Activated naive CD4-positive, alpha-beta T cell treated with anti-CD3 and anti-CD28 coated beads, Interleukin-2, amount 10 ng/mL, durations not matched to agents 7 days and 5 days (primary cell): ENCODE data around the gene PLEKHO1.
"Not testable (repeated sequence)": the region's sequence is repeated elsewhere in the genome, so short reads cannot be mapped to it uniquely, and the experiment has no call there.

Source experiments
- CTCF ChIA-PET: fragments of 350-600 bp; sonication (Branson Sonifier 250); formaldehyde crosslinking; loops from one replicate; lab custom pipeline; 2021; ENCODE audit warnings: antibody characterized with exemption; lab: Charles Lee
- DNase-seq: peaks from one replicate; pipeline ENCODE4 v3.0.0-alpha.2; 2020
- H3K27ac Mint-ChIP-seq: one replicate; pipeline ENCODE4 v1.8.0; 2021; ENCODE audit warnings: mild to moderate bottlenecking, moderate library complexity, mixed read lengths
- H3K27me3 Mint-ChIP-seq: one replicate; pipeline ENCODE4 v1.8.0; 2021; ENCODE audit warnings: mild to moderate bottlenecking, mixed read lengths
- H3K36me3 Mint-ChIP-seq: one replicate; pipeline ENCODE4 v1.8.0; 2021; ENCODE audit warnings: mixed read lengths
- H3K4me1 Mint-ChIP-seq: one replicate; pipeline ENCODE4 v1.8.0; 2021; ENCODE audit warnings: mixed read lengths
- H3K4me3 Mint-ChIP-seq: one replicate; pipeline ENCODE4 v1.8.0; 2021; ENCODE audit warnings: mild to moderate bottlenecking, moderate library complexity, mixed read lengths
- H3K9me3 Mint-ChIP-seq: one replicate; pipeline ENCODE4 v1.8.0; 2021; ENCODE audit warnings: mixed read lengths

PLEKHO1 gene

DNA sequence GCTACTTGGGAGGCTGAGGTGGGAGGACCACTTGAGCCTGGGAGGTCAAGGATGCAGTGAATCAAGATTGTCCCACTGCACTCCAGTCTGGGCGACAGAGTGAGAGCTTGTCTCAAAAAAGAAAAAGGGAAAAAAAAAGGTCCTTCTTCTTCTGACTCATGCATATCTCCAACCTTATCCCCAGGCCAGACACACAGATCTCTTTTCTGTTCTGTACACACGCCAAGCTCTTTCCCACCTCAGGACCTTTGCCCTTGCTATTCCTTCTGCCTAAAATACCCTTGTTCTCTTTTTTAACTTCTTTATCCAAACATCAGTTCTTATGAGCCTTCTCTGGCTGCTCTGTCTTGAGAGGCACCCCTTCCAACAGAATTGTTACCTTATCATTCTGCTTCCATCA, 22.1 kb downstream of the PLEKHO1 start:
- Mint-ChIP-seq H3K4me3 (no peak overlapping the region), H3K9me3 (no peaks in the 10 kb centered on the region), H3K36me3 (no peaks in the 10 kb centered on the region), H3K4me1 (no peaks in the 10 kb centered on the region), H3K27me3 (peaks cover under 1% of the 10 kb centered on the region), H3K27ac (no peak overlapping the region)
- CTCF ChIA-PET, result interaction anchor here (1.2 to 2.1 kb wide), 2 partner anchors 15 to 57 kb away, joined by 3 to 11 read pairs; no protein-coding TSS in a partner anchor
- no peak for DNase-seq

DNA sequence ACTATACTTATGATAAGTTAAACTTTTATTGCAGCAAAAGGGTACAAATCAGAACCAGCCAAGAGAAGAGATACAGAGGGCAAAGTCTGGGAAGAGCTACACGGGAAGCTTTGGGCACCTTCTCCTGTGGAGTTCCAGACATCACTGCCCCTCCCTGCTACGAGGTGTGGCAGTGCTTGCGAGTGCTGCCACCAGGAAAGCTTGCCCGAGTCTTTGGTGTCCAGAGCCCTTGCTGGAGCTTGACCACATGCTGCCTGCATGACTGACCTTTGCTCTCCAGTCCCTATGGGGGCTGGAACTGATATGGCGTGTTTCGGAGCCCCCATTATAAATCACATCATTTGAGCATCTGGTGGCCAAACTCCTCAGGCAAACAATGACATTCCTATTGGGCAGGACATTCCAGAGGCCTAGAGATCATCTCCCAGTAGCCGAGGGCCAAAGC, 23.4 kb downstream of the PLEKHO1 start:
- no peak overlapping the region for H3K4me3 Mint-ChIP-seq
- no peaks in the 10 kb centered on the region for H3K36me3 Mint-ChIP-seq
- H3K27ac Mint-ChIP-seq, result no peak overlapping the region
- H3K4me1 Mint-ChIP-seq, result no peaks in the 10 kb centered on the region
- no peak for DNase-seq
- CTCF ChIA-PET, result no interaction called here
- no peaks in the 10 kb centered on the region for H3K9me3 Mint-ChIP-seq
- H3K27me3 Mint-ChIP-seq, result peaks cover 6% of the 10 kb centered on the region

GRCh38 chr1:150176593-150176992, 26.9 kb downstream of the PLEKHO1 start:
- peaks cover 10% of the 10 kb centered on the region for H3K27me3 Mint-ChIP-seq
- CTCF ChIA-PET, result interaction anchor here (0.7 to 1.3 kb wide), 2 partner anchors 10 to 39 kb away, joined by 3 to 5 read pairs; no protein-coding TSS in a partner anchor
- no peaks in the 10 kb centered on the region for H3K9me3 Mint-ChIP-seq
- no peak overlapping the region for H3K27ac Mint-ChIP-seq
- no peak for DNase-seq
- H3K36me3 Mint-ChIP-seq, result no peaks in the 10 kb centered on the region
- H3K4me3 Mint-ChIP-seq, result no peak overlapping the region
- no peaks in the 10 kb centered on the region for H3K4me1 Mint-ChIP-seq

DNA sequence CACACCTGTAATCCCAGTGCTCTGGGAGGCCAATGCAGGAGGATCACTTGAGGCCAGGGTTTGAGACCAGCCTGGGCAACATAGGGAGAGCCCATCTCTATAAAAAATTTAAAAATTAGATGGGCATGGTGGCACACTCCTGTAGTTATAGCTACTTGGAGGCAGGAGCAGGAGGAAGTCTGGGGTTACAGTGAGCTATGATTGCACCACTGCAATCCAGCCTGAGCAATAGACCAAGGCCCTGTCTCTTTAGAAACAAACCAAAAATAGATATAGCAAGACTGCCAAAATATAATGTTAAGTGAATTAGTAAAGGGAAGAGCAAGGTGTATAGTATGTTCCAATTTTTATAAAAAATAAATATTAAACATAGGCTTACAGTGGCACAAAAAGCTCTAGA, 28.8 kb downstream of the PLEKHO1 start:
- Mint-ChIP-seq H3K4me3 (no peak overlapping the region), H3K27ac (no peak overlapping the region), H3K9me3 (no peaks in the 10 kb centered on the region), H3K36me3 (no peaks in the 10 kb centered on the region), H3K4me1 (no peaks in the 10 kb centered on the region), H3K27me3 (peaks cover 10% of the 10 kb centered on the region)
- CTCF ChIA-PET, result interaction anchor here (1.5 kb wide), 1 partner anchor 9 kb away, joined by 3 read pairs; no protein-coding TSS in a partner anchor
- DNase-seq, result no peak

DNA sequence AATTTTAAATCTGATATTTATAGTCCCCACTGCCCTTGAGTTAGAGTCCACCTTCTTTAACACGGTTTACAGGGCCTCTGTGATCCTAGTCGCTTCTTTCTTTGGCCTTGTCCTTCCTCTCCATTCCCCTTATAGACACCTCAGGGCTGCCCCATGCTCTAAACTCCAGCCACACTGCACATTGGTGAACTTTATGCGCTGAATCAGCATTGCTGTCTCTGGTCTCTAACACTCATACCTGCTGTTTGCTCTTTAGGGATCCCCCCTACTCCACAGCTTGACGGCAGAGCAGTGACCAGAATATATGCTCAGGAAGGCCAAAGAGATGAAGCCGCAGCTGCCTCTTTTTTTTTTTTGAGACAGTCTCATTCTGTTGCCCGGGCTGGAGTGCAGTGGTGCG, 30.2 kb downstream of the PLEKHO1 start:
- Mint-ChIP-seq H3K36me3 (no peaks in the 10 kb centered on the region), H3K27me3 (peaks cover 10% of the 10 kb centered on the region), H3K9me3 (no peaks in the 10 kb centered on the region), H3K27ac (no peak overlapping the region), H3K4me1 (no peaks in the 10 kb centered on the region), H3K4me3 (no peak overlapping the region)
- DNase-seq, result no peak
- CTCF ChIA-PET, result interaction anchor here (0.7 kb wide), 1 partner anchor 17 kb away, joined by 3 read pairs; no protein-coding TSS in a partner anchor

DNA sequence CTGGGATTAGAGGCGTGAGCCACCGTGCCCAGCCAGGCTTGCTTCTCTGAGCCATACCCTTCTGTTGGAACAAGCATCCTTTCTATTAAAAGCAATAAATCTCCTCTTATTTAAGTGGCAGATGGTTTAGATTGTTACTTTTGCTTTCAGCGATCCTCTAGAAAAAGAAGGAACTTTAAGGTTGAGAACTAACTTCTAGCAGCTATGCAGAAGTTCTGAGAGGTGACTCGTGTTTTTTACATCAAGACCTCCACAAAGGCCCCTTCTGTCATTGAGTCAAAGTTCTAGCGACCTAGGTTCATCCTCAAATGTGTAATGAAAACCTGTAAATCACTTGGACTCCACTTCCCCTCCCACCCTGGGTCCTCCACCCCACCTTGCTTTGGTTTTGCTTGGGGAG, 30.8 kb downstream of the PLEKHO1 start:
- Mint-ChIP-seq H3K4me1 (no peaks in the 10 kb centered on the region), H3K27ac (no peak overlapping the region), H3K36me3 (no peaks in the 10 kb centered on the region), H3K9me3 (no peaks in the 10 kb centered on the region), H3K27me3 (peaks cover 10% of the 10 kb centered on the region), H3K4me3 (no peak overlapping the region)
- DNase-seq, result no peak
- CTCF ChIA-PET, result no interaction called here

DNA sequence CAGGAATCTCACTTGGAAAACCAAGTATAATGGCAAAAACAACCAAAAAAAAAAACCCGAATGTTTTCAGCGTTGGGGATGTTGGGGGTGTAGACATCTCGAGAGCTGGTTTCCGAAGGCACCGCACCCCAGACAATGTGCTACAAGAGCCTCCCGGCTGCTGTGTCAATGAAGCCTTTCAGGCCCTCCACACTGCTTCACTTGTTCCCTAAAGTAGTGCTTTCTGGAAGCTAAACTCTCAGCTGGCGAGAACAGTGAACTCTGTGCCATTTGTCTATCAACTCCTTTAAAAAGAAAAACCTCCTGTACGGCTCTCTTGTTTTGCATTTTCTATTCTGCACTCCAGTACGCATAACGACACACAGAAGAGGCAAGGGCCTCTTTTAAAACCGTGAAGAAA, 32.5 kb downstream of the PLEKHO1 start:
- Mint-ChIP-seq H3K36me3 (no peaks in the 10 kb centered on the region), H3K4me3 (no peak overlapping the region), H3K9me3 (no peaks in the 10 kb centered on the region), H3K27ac (no peak overlapping the region), H3K27me3 (peaks cover 9% of the 10 kb centered on the region), H3K4me1 (peaks cover 12% of the 10 kb centered on the region)
- DNase-seq, result no peak
- CTCF ChIA-PET, result no interaction called here

DNA sequence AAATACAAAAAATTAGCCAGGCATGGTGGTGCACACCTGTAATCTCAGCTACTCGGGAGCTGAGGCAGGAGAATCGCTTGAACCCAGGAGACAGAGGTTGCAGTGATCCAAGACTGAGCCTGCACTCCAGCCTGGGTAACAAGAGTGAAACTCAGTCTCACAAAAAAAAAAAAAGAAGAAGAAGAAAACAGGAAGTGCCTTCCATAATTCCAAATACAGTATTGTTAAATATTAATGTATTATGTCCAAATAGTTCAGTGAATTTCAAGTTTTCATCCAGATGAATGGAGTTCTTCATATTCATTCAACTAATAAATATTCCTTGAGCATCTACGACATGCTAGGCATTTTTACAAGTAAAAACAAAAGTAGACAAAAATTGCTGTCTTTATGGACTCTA, 33.3 kb downstream of the PLEKHO1 start:
- Mint-ChIP-seq H3K27ac (no peak overlapping the region), H3K36me3 (no peaks in the 10 kb centered on the region), H3K4me1 (peaks cover 18% of the 10 kb centered on the region), H3K27me3 (peaks cover 11% of the 10 kb centered on the region), H3K9me3 (no peaks in the 10 kb centered on the region), H3K4me3 (no peak overlapping the region)
- CTCF ChIA-PET, result interaction anchor here (0.9 to 1.2 kb wide), 4 partner anchors 11 to 115 kb away, joined by 3 to 4 read pairs (median 4); no protein-coding TSS in a partner anchor
- DNase-seq, result no peak

GRCh38 chr1:150185481-150185880, 35.8 kb downstream of the PLEKHO1 start:
- Mint-ChIP-seq H3K27me3 (peaks cover 24% of the 10 kb centered on the region), H3K27ac (no peak overlapping the region), H3K4me3 (no peak overlapping the region), H3K4me1 (peaks cover 18% of the 10 kb centered on the region), H3K9me3 (no peaks in the 10 kb centered on the region), H3K36me3 (no peaks in the 10 kb centered on the region)
- DNase-seq, result no peak
- CTCF ChIA-PET, result interaction anchor here (0.8 to 2.9 kb wide), 4 partner anchors 14 to 121 kb away, joined by 3 to 37 read pairs (median 7); partner anchors contain the start of gene VPS45

DNA sequence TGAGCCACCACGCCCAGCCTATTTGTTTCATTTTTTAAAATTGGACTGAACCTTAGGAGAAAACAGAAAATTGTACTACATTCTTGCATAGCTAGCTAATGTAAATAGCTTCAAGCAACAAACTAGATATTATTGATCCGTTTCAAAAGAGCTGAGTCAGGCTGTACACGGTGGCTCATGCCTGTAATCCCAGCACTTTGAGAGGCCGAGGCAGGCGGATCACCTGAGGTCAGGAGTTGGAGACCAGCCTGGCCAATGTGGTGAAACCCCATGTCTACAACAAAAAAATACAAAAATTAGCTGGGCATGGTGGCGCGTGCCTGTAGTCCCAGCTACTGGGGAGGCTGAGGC, 36.7 kb downstream of the PLEKHO1 start:
- H3K27ac Mint-ChIP-seq, H3K4me3 Mint-ChIP-seq, H3K9me3 Mint-ChIP-seq, DNase-seq, H3K36me3 Mint-ChIP-seq: not testable (repeated sequence)
- Mint-ChIP-seq H3K4me1 (peaks cover 18% of the 10 kb centered on the region), H3K27me3 (peaks cover 21% of the 10 kb centered on the region)
- CTCF ChIA-PET, result interaction anchor here (0.8 to 2.9 kb wide), 23 partner anchors 9 to 298 kb away, joined by 3 to 37 read pairs (median 5); partner anchors contain the start of gene VPS45

GRCh38 chr1:150186789-150187559, 37.3 kb downstream of the PLEKHO1 start:
- Mint-ChIP-seq H3K27ac (no peak overlapping the region), H3K27me3 (peaks cover 21% of the 10 kb centered on the region), H3K36me3 (no peaks in the 10 kb centered on the region), H3K4me1 (peaks cover 18% of the 10 kb centered on the region), H3K4me3 (no peak overlapping the region), H3K9me3 (no peaks in the 10 kb centered on the region)
- DNase-seq, result peak; percentile 28
- CTCF ChIA-PET, result interaction anchor here (0.6 to 2.9 kb wide), 31 partner anchors 8 to 298 kb away, joined by 3 to 37 read pairs (median 5); a partner anchor contains a TSS

GRCh38 chr1:150187560-150187931, 37.8 kb downstream of the PLEKHO1 start:
- H3K9me3 Mint-ChIP-seq, result no peaks in the 10 kb centered on the region
- CTCF ChIA-PET, result interaction anchor here (0.7 to 2.9 kb wide), 25 partner anchors 8 to 299 kb away, joined by 3 to 37 read pairs (median 5); a partner anchor contains a TSS
- H3K4me1 Mint-ChIP-seq, result peaks cover 18% of the 10 kb centered on the region

GRCh38 chr1:150192012-150192411, 42.3 kb downstream of the PLEKHO1 start:
- H3K4me3 Mint-ChIP-seq, result no peak overlapping the region
- H3K9me3 Mint-ChIP-seq, result no peaks in the 10 kb centered on the region
- no peak for DNase-seq
- H3K4me1 Mint-ChIP-seq, result peaks cover 8% of the 10 kb centered on the region
- H3K27ac Mint-ChIP-seq, result no peak overlapping the region
- H3K27me3 Mint-ChIP-seq, result peaks cover 33% of the 10 kb centered on the region
- CTCF ChIA-PET, result no interaction called here
- no peaks in the 10 kb centered on the region for H3K36me3 Mint-ChIP-seq

More at GRCh38 chr1:150187560-150187931, 37.8 kb downstream of the PLEKHO1 start:
- Mint-ChIP-seq H3K27me3 (peaks cover 23% of the 10 kb centered on the region), H3K36me3 (no peaks in the 10 kb centered on the region), H3K27ac (no peak overlapping the region), H3K4me3 (no peak overlapping the region)
- DNase-seq, result no peak

DNA sequence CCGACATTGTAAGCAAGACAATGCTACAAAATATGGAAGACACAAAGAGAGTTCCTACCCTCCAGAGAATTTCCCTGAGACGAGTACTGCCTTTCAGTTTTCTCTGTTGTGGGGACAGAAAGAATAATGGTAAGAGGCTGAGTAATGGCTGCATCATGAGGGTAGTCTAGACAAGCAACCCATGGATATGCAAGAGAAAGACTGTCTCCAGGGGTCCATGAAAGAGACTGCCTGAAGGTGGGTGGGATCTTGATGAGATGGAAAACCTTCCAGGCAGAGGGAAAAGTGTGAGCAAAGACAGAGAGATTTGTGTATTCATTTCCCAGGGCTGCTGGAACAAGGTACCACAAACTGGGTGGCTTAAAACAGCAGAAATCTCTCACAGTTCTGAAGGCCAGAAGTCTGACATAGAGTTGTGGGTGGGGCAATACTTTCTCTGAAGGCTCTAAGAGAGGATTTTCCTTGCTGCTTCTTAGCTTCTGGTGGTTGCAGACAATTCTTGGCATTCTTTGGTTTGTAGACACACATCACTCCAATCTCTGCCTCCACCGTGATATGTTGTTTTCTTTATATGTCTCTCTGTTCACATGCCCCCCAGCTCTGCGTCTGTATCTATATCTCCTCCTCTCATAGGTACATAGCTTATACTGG, 44.8 kb downstream of the PLEKHO1 start:
- Mint-ChIP-seq H3K27me3 (peaks cover 41% of the 10 kb centered on the region), H3K9me3 (no peaks in the 10 kb centered on the region), H3K4me1 (no peaks in the 10 kb centered on the region), H3K27ac (no peak overlapping the region), H3K4me3 (no peak overlapping the region), H3K36me3 (no peaks in the 10 kb centered on the region)
- DNase-seq, result no peak
- CTCF ChIA-PET, result interaction anchor here (1.3 to 1.4 kb wide), 2 partner anchors 8 to 11 kb away, joined by 3 to 6 read pairs; no protein-coding TSS in a partner anchor
